Measurements from ENCODE around the gene LIMCH1.

LIMCH1 gene

DNA sequence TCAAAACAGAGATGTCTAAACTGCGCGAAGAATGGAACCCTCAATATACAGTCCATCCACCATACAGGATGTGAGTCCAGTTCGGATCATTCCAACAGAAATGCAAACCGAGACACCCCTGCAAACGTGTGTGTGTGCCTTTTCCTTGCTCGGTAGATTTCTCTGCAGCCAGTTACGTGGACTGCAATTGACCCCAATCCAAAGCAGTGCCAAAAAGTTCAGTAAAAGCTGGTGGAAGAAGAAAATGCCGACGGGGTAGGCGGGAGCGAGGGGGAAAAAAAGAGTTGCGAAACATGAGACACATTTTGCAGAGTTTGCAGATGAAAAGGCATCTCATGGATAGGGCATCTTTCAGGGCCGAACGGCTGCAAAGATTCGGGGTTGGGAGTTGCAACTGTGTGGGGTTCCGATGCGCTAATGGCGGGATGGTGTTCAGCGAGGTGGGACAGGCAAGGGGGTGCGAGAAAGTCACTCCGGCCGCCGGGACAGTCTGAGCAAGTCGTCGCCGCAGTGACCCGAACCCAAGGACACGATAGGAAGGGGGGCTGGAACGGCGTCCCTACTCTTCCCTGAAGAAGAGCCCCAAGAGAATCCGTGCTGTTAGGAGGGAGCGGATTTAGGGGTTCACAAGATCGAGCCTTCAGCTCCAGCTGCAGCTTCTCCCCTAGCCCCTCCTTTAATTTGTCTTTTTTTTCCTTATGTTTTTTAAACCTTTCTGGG, 206.8 kb downstream of the LIMCH1 start:
- no peak for DNase-seq

DNA sequence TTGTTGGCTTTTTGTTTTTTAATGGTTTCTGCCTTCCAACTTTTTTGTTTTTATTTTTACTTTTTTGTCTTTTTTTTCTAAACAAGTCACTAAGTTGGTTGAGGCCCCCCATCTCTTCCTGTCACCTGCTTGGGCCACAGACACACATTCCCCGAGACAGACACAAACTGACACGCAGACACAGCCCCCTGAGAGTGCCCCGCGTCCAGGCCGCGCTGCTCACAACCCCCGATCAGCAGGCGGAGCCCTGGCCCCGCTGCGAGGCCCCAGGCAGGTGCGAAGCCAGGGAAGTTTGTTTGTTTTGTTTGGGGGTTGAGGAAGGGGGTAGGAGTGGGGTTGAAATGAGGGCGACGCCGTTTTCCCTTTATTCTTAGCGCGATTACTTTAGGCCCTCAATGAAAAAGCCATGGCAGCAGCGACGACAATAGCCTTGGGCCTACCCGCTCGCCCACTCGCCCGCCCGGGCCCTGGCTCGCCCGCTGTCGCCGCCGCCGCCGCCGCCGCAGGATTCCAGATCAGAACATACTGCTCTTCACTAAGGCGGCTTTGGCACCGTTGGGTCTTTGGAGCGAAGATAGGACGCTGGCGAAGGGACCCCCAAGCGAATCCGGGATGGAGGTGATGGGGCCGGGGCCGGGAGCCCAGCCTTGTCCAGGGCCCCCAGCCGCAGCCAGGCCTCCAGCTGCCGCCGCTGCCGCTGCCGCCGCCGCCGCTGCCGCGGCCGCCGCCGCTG, 207.5 kb downstream of the LIMCH1 start:
- no peak for DNase-seq

DNA sequence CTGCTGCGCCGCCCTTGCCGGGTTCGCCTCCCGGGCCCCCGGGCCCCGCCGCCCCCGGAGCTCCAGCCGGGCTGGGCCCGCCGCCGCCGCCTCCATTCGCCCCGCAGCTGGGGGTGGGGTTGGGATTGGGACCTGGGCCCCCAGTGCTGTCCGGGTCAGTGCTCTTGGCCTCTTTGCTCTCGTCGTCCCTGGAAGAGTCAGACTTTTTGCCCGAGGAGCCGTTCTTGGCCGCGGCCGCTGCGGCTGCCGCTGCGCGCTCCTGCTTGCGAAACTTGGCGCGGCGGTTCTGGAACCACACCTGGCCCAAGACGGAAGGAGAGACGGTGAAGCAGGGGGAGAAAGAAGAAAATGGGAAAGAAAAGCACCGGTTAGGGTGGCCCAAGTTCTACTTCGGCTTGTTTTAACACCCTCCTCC, 208.1 kb downstream of the LIMCH1 start:
- DNase-seq: no peak

DNA sequence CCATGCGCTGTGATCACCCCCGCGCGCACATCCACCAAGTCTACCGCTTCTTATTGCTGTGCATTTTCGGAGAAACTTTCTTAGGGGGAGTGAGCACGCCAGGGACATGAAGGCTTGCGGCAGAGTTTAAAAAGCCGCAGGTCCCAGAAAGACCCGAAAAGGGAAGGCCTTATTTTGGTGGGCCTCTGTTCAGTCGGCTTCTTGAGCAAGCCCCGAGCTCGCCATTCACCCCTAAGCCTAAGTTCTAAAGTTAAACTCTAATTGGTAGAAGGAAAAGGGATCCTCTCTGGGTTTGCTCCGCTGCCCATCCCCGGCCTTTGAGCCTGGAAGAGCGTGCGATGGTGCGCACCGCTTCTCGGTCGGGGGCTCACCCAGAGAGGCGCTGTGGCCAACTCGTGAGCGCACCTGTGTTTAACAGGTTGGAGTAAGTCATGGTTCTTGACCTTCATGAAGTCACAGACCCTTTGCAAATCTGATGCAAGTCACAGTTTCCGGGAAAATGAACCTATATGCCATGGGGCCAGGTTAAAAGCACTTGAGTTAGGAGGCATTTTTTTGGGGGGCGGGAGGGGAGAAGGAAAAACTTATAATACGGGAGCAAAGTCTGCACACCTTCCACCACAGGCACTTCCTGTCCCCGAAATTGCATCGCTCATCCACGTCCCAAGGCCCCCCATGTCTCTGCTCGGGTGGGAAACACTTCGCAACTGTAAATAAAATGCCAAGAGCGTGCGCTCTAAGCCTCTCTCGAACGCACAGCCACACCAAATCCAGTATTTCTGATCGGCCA, 208.7 kb downstream of the LIMCH1 start:
- DNase-seq: no peak

DNA sequence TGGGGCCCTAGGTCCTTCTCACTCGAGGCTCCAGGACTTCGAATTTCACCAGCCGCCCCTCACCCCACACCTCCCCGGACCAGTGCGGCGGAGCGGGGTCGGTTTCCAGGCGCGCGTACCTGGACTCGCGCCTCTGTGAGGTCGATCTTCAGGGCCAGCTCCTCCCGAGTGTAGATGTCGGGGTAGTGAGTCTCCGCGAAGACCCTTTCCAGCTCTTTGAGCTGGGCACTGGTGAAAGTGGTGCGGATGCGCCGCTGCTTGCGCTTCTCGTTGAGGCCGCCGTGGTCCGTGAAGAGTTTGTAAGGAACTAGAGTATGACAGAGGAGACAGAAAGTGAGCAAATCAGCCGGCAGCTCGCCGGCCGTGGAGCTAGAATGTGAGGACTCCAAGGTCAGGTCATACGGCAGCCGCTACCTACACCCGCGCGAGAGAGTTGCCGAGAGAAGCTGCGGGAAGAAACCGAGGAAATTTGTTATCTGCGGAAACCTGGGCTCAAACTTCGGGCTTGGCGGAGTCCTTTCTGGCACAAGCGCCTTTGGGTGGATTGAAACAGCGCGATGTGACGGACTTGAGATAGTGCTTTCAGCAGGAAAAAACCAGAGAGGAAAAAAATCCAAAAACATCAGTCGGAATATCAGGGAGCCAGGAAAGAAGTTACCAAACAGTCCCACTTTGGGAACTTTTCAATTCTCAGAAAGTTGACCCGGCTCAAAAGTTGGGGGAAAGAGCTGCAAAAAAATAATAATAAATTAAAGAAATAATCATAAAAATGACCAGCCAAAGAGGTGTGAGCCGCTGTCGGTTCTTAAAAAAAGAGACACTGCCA, 209.5 kb downstream of the LIMCH1 start:
- DNase-seq: no peak

DNA sequence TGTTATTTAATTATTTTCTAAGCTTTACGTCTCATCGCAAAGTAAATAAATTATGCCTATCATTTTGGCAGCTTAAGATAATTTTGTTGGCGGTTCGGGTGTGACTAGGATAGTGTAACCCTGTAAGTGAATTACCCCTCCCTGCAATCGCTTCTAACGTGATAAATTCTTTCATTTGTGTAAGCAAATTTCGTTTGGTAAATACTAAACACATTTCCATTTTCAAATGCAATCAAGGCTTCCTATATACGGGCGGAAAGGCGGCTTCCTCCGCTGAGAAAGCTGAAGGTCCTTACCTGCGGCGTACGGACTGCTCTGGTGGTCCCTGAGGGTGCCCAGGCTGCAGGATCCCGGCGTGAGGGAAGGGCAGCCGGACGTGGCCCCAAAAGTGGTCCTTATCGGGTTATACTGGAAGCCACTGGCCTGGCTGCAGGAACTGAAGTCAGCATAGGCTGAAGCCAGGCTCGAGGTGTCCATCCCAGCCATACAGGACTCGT, 210.2 kb downstream of the LIMCH1 start:
- DNase-seq: no peak

DNA sequence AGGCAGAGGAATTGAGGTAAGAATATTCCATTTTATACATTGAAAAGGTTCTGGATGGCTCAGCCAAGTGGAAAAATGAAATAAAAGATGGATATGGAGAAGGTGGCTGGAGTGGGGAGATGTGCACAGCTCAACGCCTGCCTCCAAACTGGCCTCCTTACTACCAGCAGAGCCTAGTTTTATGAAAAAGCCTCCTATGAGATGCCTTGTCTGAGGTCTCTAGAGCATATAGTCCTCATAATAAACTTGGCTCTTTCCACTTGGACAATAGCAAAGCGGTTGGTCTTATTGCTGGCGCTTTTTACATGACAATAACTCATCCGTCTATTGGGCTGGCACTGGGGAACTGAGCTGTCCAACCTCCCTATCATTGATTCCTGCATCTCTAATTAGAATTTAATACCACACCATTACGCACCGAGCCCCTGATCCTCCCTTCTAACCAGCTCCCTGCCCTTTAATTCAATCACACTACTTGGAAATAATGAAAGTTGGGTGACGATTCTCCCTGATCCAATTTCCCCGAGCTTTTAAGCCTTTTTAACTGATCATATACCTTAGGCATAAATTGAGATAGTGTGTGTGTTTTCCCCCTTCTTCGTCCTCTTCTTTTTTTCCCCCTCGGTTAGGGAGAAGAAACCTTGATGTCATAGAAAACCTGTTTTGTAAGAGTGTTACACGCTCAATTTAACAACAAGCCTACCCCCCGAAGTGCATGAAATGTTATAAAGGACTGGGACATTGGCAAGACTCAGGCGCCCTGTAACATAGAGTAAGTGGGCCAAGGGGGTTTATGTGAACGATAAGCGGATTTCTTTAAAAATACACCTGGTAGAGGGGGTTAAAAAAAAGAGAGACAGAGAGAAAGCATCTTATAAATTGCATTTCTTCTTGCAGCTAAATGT, 210.9 kb downstream of the LIMCH1 start, which contains the start of gene PHOX2B:
Gene PHOX2B (minus strand): TSS at position 155 of the 905 bp plus-strand sequence. CDS start 115 bp downstream, at position 40.
- DNase-seq: no peak

DNA sequence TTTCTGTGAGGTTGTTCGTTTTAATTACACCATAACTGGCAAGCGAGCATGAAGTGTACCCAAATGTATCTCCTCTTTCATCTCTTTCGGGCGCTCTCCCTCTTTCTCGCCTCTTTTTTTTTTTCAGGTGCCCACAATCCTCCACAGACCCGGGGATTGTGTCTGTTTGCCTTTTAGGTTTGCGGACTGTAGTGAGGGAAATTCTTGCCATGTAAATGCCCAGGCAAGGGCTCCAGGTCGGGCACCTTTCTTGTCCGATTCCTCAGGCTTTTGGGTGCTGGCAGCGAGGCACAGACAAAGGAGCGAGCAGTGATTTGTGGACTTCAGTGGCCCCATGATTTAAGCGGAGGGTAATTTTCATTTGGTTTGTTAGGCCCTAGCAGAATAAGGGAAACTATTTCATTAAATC, 211.7 kb downstream of the LIMCH1 start:
- DNase-seq: no peak
